Sciatic nerve (tissue), 2 donors: Measurements from ENCODE around the gene OR6C6. TPM values are rescaled to one million over a fixed set of nuclear protein-coding genes. Genes with fewer than 3 reads are reported as not detected.
"Not testable (repeated sequence)": the region's sequence is repeated elsewhere in the genome, so short reads cannot be mapped to it uniquely, and the experiment has no call there.

Source experiments
- ATAC-seq: fragments of 200-7000 bp; cut with Tn5 transposase; one replicate; pipeline ENCODE4 v1.9.1; 2020; ENCODE audit warnings: mild to moderate bottlenecking, moderate library complexity
- DNase-seq: peaks from one replicate; pipeline ENCODE4 v3.0.0-alpha.2; 2020; ENCODE audit warnings: low spot score
- intact Hi-C: fragments of 100-400 bp; cut with DNase I; formaldehyde crosslinking; loops from one replicate; pipeline ENCODE4 v1.14.2; 2022
- total RNA-seq: library from RNA; stranded (reverse); fragmentation: NEBNext Ultra II Directional; extraction: Animal tissue kit (Norgen Biotek cat#: 25700); gene quantifications from one replicate; pipeline ENCODE4 v1.2.1, GENCODE V29; 2021
- donor health status: DM: no; HTN: no; CAD: no.
- donor health status: DM: no; HTN: no; CAD: no.

The OR6C6 gene
- total RNA-seq: not detected

- intact Hi-C loops: no loop called here
- no peak for ATAC-seq
- DNase-seq: no peak
These were observed at the start of gene OR6C6 for GRCh38 chr12:55296469-55296868. Gene OR6C6, minus strand, starts transcription at chr12:55296569. Its CDS starts 1,337 bp downstream, at chr12:55295232.

DNA sequence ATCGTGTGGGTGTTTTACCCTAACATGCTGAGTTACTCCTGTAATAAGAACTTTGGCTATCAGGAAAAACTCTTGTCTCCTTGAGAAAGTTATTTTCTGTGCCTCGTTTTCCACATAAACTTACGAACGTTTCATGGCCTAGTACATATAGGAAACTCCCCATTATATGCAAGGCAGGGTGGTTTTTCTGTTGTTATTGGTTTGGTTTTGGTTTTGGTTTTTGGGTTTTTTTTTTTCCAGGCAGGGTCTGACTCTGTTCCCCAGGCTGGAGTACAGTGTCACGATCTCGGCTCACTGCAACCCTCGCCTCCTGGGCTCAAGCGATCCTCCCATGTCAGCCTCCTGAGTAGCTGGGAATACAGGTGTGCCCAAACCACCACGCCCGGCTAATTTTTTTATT, 39.6 kb upstream of the OR6C6 start:
- no peak for ATAC-seq
- intact Hi-C loops: no loop called here
- DNase-seq: no peak

GRCh38 chr12:55330446-55330845, 34.1 kb upstream of the OR6C6 start, which contains the start of gene OR6C3:
Gene OR6C3, plus strand, starts transcription at chr12:55330746. Its CDS starts 955 bp downstream, at chr12:55331701.
- ATAC-seq (no peak), DNase-seq (no peak)
- intact Hi-C loops: no loop called here

- DNase-seq, ATAC-seq, intact Hi-C loops: not testable (repeated sequence)
These were observed 29.4 kb upstream of the OR6C6 start for GRCh38 chr12:55325801-55326200.

DNA sequence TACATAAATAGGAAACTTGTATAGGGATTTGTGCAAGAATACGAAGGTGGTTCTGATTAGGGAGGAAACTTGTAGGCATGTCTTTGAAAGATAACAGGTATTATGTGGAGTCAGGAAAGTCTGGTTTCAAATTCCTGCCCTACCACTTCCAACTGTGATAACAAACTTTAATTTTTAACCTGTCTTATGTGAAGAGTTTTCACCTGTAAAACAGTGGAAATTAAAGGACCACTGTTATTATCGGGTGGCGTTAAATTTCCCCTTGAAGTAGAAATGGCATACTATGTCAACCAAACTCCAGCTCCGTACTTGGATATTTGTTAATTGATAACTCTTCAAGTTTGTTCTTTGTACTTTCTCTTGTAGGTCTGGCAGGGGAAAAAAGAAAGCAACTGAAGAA, 23.8 kb upstream of the OR6C6 start:
- intact Hi-C loops: no loop called here
- DNase-seq: no peak
- no peak for ATAC-seq

- intact Hi-C loops: no loop called here
- no peak for DNase-seq
These were observed 17.7 kb upstream of the OR6C6 start, which contains the start of gene OR6C1 for GRCh38 chr12:55314043-55314442. Gene OR6C1, plus strand, starts transcription at chr12:55314343. Its CDS starts 6,257 bp downstream, at chr12:55320600.

GRCh38 chr12:55289999-55290398, 6.4 kb downstream of the OR6C6 start:
- intact Hi-C loops: no loop called here
- ATAC-seq (no peak), DNase-seq (no peak)

More at GRCh38 chr12:55314043-55314442, 17.7 kb upstream of the OR6C6 start, which contains the start of gene OR6C1:
- no peak for ATAC-seq

- no peak for ATAC-seq
- intact Hi-C loops: no loop called here
These were observed 15.4 kb downstream of the OR6C6 start for GRCh38 chr12:55280991-55281390.

GRCh38 chr12:55258303-55258702, 38.1 kb downstream of the OR6C6 start:
- intact Hi-C loops: no loop called here
- DNase-seq: no peak
- ATAC-seq: no peak

More at GRCh38 chr12:55280991-55281390, 15.4 kb downstream of the OR6C6 start:
- no peak for DNase-seq

DNA sequence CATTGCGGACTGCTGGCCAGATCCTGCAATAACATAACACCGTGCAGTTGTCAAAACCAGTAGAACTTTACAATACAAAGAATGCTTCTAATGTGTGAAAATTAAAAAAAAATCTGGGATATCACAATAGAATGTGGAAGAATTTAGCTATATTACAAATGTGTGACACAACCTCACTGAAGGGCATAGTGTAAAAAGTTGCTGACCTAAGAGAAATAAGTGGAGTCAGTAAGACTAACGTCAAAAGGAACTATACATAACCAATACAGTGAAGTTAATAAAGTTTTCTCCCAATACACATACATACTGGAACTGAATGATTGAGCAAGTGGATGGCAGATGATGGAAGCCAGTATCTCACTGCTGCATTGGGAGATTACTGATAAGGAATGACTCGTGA, 39.5 kb downstream of the OR6C6 start:
- ATAC-seq (no peak), DNase-seq (no peak)
- intact Hi-C loops: no loop called here

DNA sequence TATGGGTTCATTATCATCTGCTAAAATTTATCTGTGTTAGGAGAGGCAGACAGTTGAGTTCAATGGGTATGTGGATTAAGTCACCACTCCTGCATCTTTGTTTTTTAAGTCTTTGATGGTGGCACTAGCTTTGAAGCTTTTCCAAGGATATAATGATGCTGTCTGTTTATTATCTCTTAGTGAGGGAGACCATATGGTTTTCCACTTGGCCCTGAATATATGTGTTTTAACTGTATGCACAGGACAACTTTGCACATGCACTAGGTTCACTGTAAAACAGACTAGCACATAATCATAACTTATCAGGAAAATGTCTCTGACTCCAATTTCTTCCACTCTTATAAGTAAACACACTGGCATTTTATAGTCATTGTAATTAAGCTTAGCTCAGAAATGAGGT, 43.1 kb downstream of the OR6C6 start:
- ATAC-seq: no peak
- intact Hi-C loops: no loop called here
- no peak for DNase-seq

- intact Hi-C loops: no loop called here
- DNase-seq (no peak), ATAC-seq (no peak)
These were observed 45.4 kb downstream of the OR6C6 start for GRCh38 chr12:55250944-55251343.

DNA sequence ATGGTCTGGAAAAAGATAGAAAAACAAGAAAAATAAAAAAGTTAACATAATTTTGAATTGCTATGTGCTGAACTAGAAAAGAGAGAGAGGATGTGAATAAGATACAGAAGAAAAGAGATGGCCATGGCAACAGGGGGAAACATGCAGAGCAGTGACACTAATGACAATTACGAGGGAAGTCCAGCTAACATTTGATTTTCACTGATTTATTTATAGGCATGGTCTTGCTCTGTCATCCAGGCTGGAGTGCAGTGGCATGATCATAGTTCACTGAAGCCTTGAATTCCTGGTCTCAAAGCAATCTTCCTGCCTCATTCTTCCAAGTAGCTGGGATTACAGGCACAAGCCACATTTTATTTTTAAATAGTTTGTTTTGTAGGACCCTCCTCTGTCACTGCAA, 50.2 kb downstream of the OR6C6 start:
- no peak for DNase-seq
- ATAC-seq: no peak
- intact Hi-C loops: no loop called here

GRCh38 chr12:55244309-55244708, 52.1 kb downstream of the OR6C6 start, which contains the start of gene OR6C74:
Gene OR6C74, plus strand, starts transcription at chr12:55244609. Its CDS starts 2,679 bp downstream, at chr12:55247288.
- DNase-seq: no peak
- no peak for ATAC-seq
- intact Hi-C loops: no loop called here

Other genes with a start within 250 kb of the OR6C6 start
- not detected for gene OR9K2, start 170.2 kb downstream of the OR6C6 start, total RNA-seq
- gene OR10A7, start 75.5 kb downstream of the OR6C6 start, total RNA-seq: not detected
- not detected for gene OR6C74, start 52.0 kb downstream of the OR6C6 start, total RNA-seq
- not detected for gene OR6C1, start 17.8 kb upstream of the OR6C6 start, total RNA-seq
- not detected for gene OR6C3, start 34.2 kb upstream of the OR6C6 start, total RNA-seq
- not detected for gene OR6C75, start 66.4 kb upstream of the OR6C6 start, total RNA-seq
- gene OR6C65, start 104.0 kb upstream of the OR6C6 start, total RNA-seq: not detected
- gene OR6C76, start 129.7 kb upstream of the OR6C6 start, total RNA-seq: not detected
- not detected for gene OR6C2, start 147.5 kb upstream of the OR6C6 start, total RNA-seq
- not detected for gene OR6C70, start 173.6 kb upstream of the OR6C6 start, total RNA-seq
- gene OR6C68, start 195.8 kb upstream of the OR6C6 start, total RNA-seq: not detected